H1 (cell line): ENCODE measurements around the gene FAM209B. TPM values are rescaled to one million over a fixed set of nuclear protein-coding genes. Genes with fewer than 3 reads are reported as not detected.

Source experiments
- CTCF ChIA-PET: fragments of 300-600 bp; sonication (Branson Sonifier 250); formaldehyde crosslinking; loops from one replicate; lab custom pipeline; 2021; ENCODE audit not compliant: partially characterized antibody; lab: Charles Lee
- POLR2A ChIA-PET: fragments of 300-600 bp; sonication (Branson Sonifier 250); formaldehyde crosslinking; loops from one replicate; lab custom pipeline; 2021; ENCODE audit warnings: inconsistent platforms; ENCODE audit not compliant: partially characterized antibody; lab: Charles Lee
- DNase-seq, 2 experiments: peaks; one replicate each; pipeline versions ENCODE4 v3.0.0 to v3.0.0-alpha.2; 2010 to 2022; ENCODE audit warnings: low spot score in 2 of 2, low read depth in 1 of 2, mixed read lengths in 1 of 2
- FAIRE-seq: peaks from 2 replicates; lab custom pipeline; 2011; peaks lifted over from hg19 to GRCh38; lab: Jason Lieb, UNC
- H2AFZ ChIP-seq: 2 replicates; pipeline ENCODE4 v1.8.1; 2012; ENCODE audit warnings: low read length, inconsistent platforms
- H2AK5ac ChIP-seq: 2 replicates; pipeline ENCODE4 v1.6.1; 2013; ENCODE audit warnings: low read depth, low read length
- H2BK120ac ChIP-seq: replicated peaks from 2 replicates; pipeline ENCODE3; 2013; ENCODE audit warnings: low read depth, low read length, inconsistent platforms
- H2BK12ac ChIP-seq: 2 replicates; pipeline ENCODE4 v1.6.1; 2013; ENCODE audit warnings: low read depth, low read length
- H2BK15ac ChIP-seq: 2 replicates; pipeline ENCODE4 v1.6.1; 2013; ENCODE audit warnings: low read length
- H2BK20ac ChIP-seq: 2 replicates; pipeline ENCODE4 v1.6.1; 2013; ENCODE audit warnings: low read length
- H2BK5ac ChIP-seq: 2 replicates; pipeline ENCODE4 v1.6.1; 2013; ENCODE audit warnings: low read depth, low read length
- H3K14ac ChIP-seq: 2 replicates; pipeline ENCODE4 v1.6.1; 2013; ENCODE audit warnings: inconsistent platforms; ENCODE audit not compliant: insufficient read length
- H3K18ac ChIP-seq: 2 replicates; pipeline ENCODE4 v1.6.1; 2013; ENCODE audit warnings: low read length; ENCODE audit errors: extremely low read depth
- H3K23ac ChIP-seq: 2 replicates; pipeline ENCODE4 v1.6.1; 2013; ENCODE audit warnings: inconsistent platforms; ENCODE audit not compliant: insufficient read length
- H3K23me2 ChIP-seq: 2 replicates; pipeline ENCODE4 v1.6.1; 2013; ENCODE audit warnings: low read depth, low read length
- H3K27ac ChIP-seq: 2 replicates; pipeline ENCODE4 v1.6.1; 2011; ENCODE audit warnings: low read depth, low read length, inconsistent platforms
- H3K27me3 ChIP-seq, 4 experiments: replicated peaks in 1 of 4; 1 replicate in 1 of 4; 2 replicates in 3 of 4; pipeline versions ENCODE4 v1.6.1 to v1.8.1; 2011 to 2013; ENCODE audit warnings: low read length in 3 of 4, mild to moderate bottlenecking in 3 of 4, inconsistent platforms in 2 of 4, mixed read lengths in 2 of 4, moderate library complexity in 1 of 4; ENCODE audit not compliant: control insufficient read depth in 3 of 4, insufficient read depth in 3 of 4; ENCODE audit errors: extremely low read depth in 1 of 4
- H3K36me3 ChIP-seq, 4 experiments: 2 replicates each; pipeline versions ENCODE4 v1.6.1 to v1.8.1; 2011 to 2013; ENCODE audit warnings: mild to moderate bottlenecking in 4 of 4, low read length in 3 of 4, moderate library complexity in 2 of 4, control low read depth in 1 of 4, inconsistent platforms in 1 of 4; ENCODE audit not compliant: insufficient read depth in 4 of 4, control insufficient read depth in 2 of 4
- H3K4ac ChIP-seq: replicated peaks from 2 replicates; pipeline ENCODE3; 2013; ENCODE audit warnings: low read length, low read depth, mixed read lengths, inconsistent platforms; ENCODE audit not compliant: insufficient read length
- H3K4me1 ChIP-seq, 4 experiments: replicated peaks in 1 of 4; 1 replicate in 1 of 4; 2 replicates in 3 of 4; pipeline versions ENCODE4 v1.6.1 to v1.8.1; 2011 to 2013; ENCODE audit warnings: low read length in 3 of 4, inconsistent platforms in 2 of 4, mixed read lengths in 1 of 4; ENCODE audit not compliant: insufficient read depth in 4 of 4, control insufficient read depth in 3 of 4
- H3K4me2 ChIP-seq, 2 experiments: 2 replicates each; pipeline versions ENCODE4 v1.6.1 to v1.8.1; 2011 to 2013; ENCODE audit warnings: low read depth in 2 of 2, low read length in 2 of 2, control low read depth in 1 of 2, inconsistent platforms in 1 of 2, mild to moderate bottlenecking in 1 of 2; ENCODE audit not compliant: insufficient read depth in 1 of 2
- H3K4me3 ChIP-seq, 4 experiments: fragments of 200-600, 300-600 bp in 1 of 4; sonication (generic), shearing (Covaris generic), sonication (Bioruptor Twin) in 1 of 4; 2 replicates each; pipeline versions ENCODE4 v1.5.1 to v1.8.1; 2011 to 2016; ENCODE audit warnings: low read length in 4 of 4, low read depth in 3 of 4, control low read depth in 2 of 4, inconsistent platforms in 2 of 4, mild to moderate bottlenecking in 2 of 4, mixed read lengths in 1 of 4, moderate library complexity in 1 of 4; ENCODE audit not compliant: insufficient read depth in 2 of 4; ENCODE audit errors: extremely low read depth in 1 of 4
- H3K56ac ChIP-seq: replicated peaks from 2 replicates; pipeline ENCODE3; 2013; ENCODE audit warnings: low read depth, mild to moderate bottlenecking, mixed read lengths, low read length, inconsistent platforms; ENCODE audit not compliant: insufficient read length
- H3K79me1 ChIP-seq: 2 replicates; pipeline ENCODE4 v1.6.1; 2013; ENCODE audit warnings: low read depth, low read length, control low read depth
- H3K79me2 ChIP-seq, 2 experiments: 2 replicates each; pipeline versions ENCODE4 v1.6.1 to v1.8.1; 2012 to 2013; ENCODE audit warnings: low read length in 2 of 2, mild to moderate bottlenecking in 2 of 2, inconsistent platforms in 1 of 2; ENCODE audit not compliant: insufficient read depth in 2 of 2, control insufficient read depth in 1 of 2
- H3K9ac ChIP-seq, 4 experiments: replicated peaks in 1 of 4; 1 replicate in 1 of 4; 2 replicates in 3 of 4; pipeline versions ENCODE4 v1.6.1 to v1.8.1; 2011 to 2013; ENCODE audit warnings: low read depth in 3 of 4, low read length in 3 of 4, control low read depth in 2 of 4, mild to moderate bottlenecking in 2 of 4, moderate library complexity in 2 of 4, inconsistent platforms in 1 of 4; ENCODE audit errors: extremely low read depth in 1 of 4
- H3K9me3 ChIP-seq, 2 experiments: 2 replicates each; pipeline versions ENCODE4 v1.6.1 to v1.8.1; 2012 to 2013; ENCODE audit warnings: mild to moderate bottlenecking in 2 of 2, moderate library complexity in 2 of 2, control low read depth in 1 of 2, inconsistent platforms in 1 of 2, low read depth in 1 of 2, low read length in 1 of 2, mixed read lengths in 1 of 2; ENCODE audit not compliant: insufficient read depth in 2 of 2
- H4K20me1 ChIP-seq, 2 experiments: replicated peaks in 1 of 2; 2 replicates each; pipeline versions ENCODE3 to v1.8.1; 2011 to 2013; ENCODE audit warnings: inconsistent platforms in 2 of 2, low read length in 2 of 2, mild to moderate bottlenecking in 1 of 2; ENCODE audit not compliant: insufficient read depth in 2 of 2, control insufficient read depth in 1 of 2
- H4K5ac ChIP-seq: 2 replicates; pipeline ENCODE4 v1.6.1; 2013; ENCODE audit warnings: low read length, low read depth, mixed read lengths, inconsistent platforms; ENCODE audit not compliant: insufficient read length
- H4K8ac ChIP-seq: 2 replicates; pipeline ENCODE4 v1.8.0; 2013; ENCODE audit warnings: mild to moderate bottlenecking, moderate library complexity, low read length, inconsistent platforms; ENCODE audit not compliant: insufficient read depth; ENCODE audit errors: extremely low read depth
- H4K91ac ChIP-seq: replicated peaks from 2 replicates; pipeline ENCODE3; 2013; ENCODE audit warnings: low read length, mixed read lengths, inconsistent platforms; ENCODE audit not compliant: insufficient read length
- KDM1A ChIP-seq: fragments of 200-600, 300-600 bp; sonication (generic); IDR thresholded peaks from 2 replicates; pipeline ENCODE4 v1.7.1; 2016; ENCODE audit warnings: mild to moderate bottlenecking, low read length, borderline replicate concordance
- KDM4A ChIP-seq: IDR thresholded peaks from one replicate; pipeline ENCODE4 v1.7.1; 2012; ENCODE audit warnings: low read depth, mild to moderate bottlenecking, moderate library complexity, low read length, inconsistent platforms; ENCODE audit not compliant: severe bottlenecking
- NRF1 ChIP-seq: IDR thresholded peaks from 2 replicates; pipeline ENCODE4 v1.6.1; 2011; ENCODE audit warnings: mild to moderate bottlenecking, low read depth, low read length, improper control_type of control experiment
- RFX5 ChIP-seq: IDR thresholded peaks from 2 replicates; pipeline ENCODE4 v1.6.1; 2011; ENCODE audit warnings: low read depth, low read length, improper control_type of control experiment, borderline replicate concordance
- SAP30 ChIP-seq: fragments of 300-600 bp; sonication (generic); IDR thresholded peaks from 2 replicates; pipeline ENCODE4 v1.7.1; 2012; ENCODE audit warnings: low read length, moderate library complexity, mild to moderate bottlenecking, inconsistent platforms; ENCODE audit not compliant: insufficient read depth, insufficient replicate concordance
- SP1 ChIP-seq: IDR thresholded peaks from 2 replicates; pipeline ENCODE4 v1.6.1; 2011; ENCODE audit warnings: low read depth, low read length
- TAF1 ChIP-seq: IDR thresholded peaks from 2 replicates; pipeline ENCODE4 v1.6.1; 2011; ENCODE audit warnings: mild to moderate bottlenecking, low read depth, low read length
- TAF7 ChIP-seq: optimal IDR thresholded peaks from 2 replicates; pipeline ENCODE3; 2011; ENCODE audit warnings: low read depth, mild to moderate bottlenecking, inconsistent platforms, low read length, moderate library complexity, borderline replicate concordance
- TBP ChIP-seq: IDR thresholded peaks from 2 replicates; pipeline ENCODE4 v1.6.1; 2011; ENCODE audit warnings: low read depth, low read length, improper control_type of control experiment
- WGBS, 2 experiments: shearing (Covaris generic) in 1 of 2; methylation state at CpG; one replicate each; pipeline versions ENCODE4 v1.1.6 to v1.1.7; 2013 to 2015; ENCODE audit warnings: low lambda C conversion rate in 2 of 2, mixed read lengths in 2 of 2, inconsistent platforms in 1 of 2, low coverage in 1 of 2, missing lambda C conversion rate in 1 of 2; ENCODE audit not compliant: insufficient replicate concordance in 2 of 2, insufficient coverage in 1 of 2, insufficient read length in 1 of 2; ENCODE audit errors: extremely low coverage in 1 of 2, missing lambda C conversion rate in 1 of 2; 5-methylcytosine and 5-hydroxymethylcytosine counted together
- polyA plus RNA-seq, 7 experiments: library from polyadenylated mRNA; depleted of rRNA in 3 of 7; stranded (reverse) in 5 of 7; unstranded in 2 of 7; fragments of >200 nt in 5 of 7; fragments of 200-250 nt in 2 of 7; gene quantifications; 1 replicate in 5 of 7; 2 replicates in 1 of 7; 4 replicates in 1 of 7; pipeline versions ENCODE4 v1.2.1 to v1.2.3, GENCODE V29; 2011 to 2013; ENCODE audit warnings: missing spikeins in 2 of 7, mixed read lengths in 2 of 7
- total RNA-seq: library from RNA; stranded (reverse); fragmentation: NEBNext Ultra II Directional; extraction: Animal tissue kit (Norgen Biotek cat#: 25700); gene quantifications from 2 replicates; pipeline ENCODE4 v1.2.1, GENCODE V29; 2021
- TF ChIP-seq, protein P1 (sequence below): IDR thresholded peaks from 2 replicates; pipeline ENCODE4 v1.6.1; 2011; ENCODE audit warnings: low read depth, mild to moderate bottlenecking, low read length; ENCODE audit not compliant: insufficient read depth
- TF ChIP-seq, protein P2 (sequence below), 3 experiments: IDR thresholded peaks; 1 replicate in 2 of 3; 2 replicates in 1 of 3; pipeline versions ENCODE4 v1.5.1 to v1.6.1; 2011; ENCODE audit warnings: low read length in 3 of 3, mild to moderate bottlenecking in 3 of 3, inconsistent platforms in 2 of 3, low read depth in 1 of 3, moderate library complexity in 1 of 3; ENCODE audit not compliant: insufficient read depth in 1 of 3; ENCODE audit errors: control extremely low read depth in 1 of 3

Gene FAM209B
- total and polyA plus RNA-seq, 2 of the 8 experiments (the other 6 are each of a cell fraction or from before 2014, with no cell fraction given), result 0.29 TPM; not detected in 1

DNA sequence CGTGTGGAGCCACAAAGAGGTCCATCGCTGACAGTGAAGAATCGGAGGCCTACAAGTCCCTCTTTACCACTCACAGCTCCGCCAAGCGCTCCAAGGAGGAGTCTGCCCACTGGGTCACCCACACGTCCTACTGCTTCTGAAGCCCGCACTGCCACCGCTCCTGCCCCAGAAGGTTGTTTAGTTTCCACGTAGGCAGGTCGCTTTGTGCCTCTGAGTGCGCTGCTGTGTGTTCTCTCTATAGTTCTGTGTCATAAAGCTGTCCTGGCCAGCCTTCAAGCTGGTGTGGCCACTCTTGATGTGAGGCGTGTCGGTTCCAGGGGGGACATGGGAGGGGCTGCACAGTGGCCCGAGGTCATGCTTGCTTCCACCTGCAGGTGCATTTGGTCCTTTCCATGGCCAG, 14.9 kb upstream of the FAM209B start:
- WGBS, 2 experiments, result 90% methylated on average over 14 of the region's 14 CpGs; no CpG with 5 or more reads in 1 of the 2 experiments
- CTCF ChIA-PET, result no interaction called here
- no peak for FAIRE-seq
- TF ChIP-seq KDM1A (no peak), KDM4A (no peak), TAF7 (no peak), NRF1 (no peak), RFX5 (no peak), SAP30 (no peak), TBP (no peak), TAF1 (no peak), SP1 (no peak)
- TF ChIP-seq, protein P1, sequence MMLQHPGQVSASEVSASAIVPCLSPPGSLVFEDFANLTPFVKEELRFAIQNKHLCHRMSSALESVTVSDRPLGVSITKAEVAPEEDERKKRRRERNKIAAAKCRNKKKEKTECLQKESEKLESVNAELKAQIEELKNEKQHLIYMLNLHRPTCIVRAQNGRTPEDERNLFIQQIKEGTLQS, result no peak
- TF ChIP-seq, protein P2, sequence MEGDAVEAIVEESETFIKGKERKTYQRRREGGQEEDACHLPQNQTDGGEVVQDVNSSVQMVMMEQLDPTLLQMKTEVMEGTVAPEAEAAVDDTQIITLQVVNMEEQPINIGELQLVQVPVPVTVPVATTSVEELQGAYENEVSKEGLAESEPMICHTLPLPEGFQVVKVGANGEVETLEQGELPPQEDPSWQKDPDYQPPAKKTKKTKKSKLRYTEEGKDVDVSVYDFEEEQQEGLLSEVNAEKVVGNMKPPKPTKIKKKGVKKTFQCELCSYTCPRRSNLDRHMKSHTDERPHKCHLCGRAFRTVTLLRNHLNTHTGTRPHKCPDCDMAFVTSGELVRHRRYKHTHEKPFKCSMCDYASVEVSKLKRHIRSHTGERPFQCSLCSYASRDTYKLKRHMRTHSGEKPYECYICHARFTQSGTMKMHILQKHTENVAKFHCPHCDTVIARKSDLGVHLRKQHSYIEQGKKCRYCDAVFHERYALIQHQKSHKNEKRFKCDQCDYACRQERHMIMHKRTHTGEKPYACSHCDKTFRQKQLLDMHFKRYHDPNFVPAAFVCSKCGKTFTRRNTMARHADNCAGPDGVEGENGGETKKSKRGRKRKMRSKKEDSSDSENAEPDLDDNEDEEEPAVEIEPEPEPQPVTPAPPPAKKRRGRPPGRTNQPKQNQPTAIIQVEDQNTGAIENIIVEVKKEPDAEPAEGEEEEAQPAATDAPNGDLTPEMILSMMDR (IDR thresholded peaks at IDR 0.05; ENCODE audit: control extremely low read depth in 1 of 3, insufficient read depth in 1 of 3, low read depth in 1 of 3, low read length in 3 of 3), result no peak

More for the DNA sequence above, 14.9 kb upstream of the FAM209B start:
- Histone ChIP-seq H3K36me3 (peaks cover 0 to 31% (median 23%) of the 10 kb centered on the region in 4 experiments; a peak in 6 of 8 replicates), H3K79me2 (no peaks in the 10 kb centered on the region), H3K27me3 (no peaks in the 10 kb centered on the region), H3K14ac (no peak overlapping the region), H4K91ac (no peak overlapping the region), H3K79me1 (no peaks in the 10 kb centered on the region), H3K4me3 (no peak overlapping the region), H3K9me3 (peaks cover 7 to 21% of the 10 kb centered on the region in 2 experiments; a peak in 2 of 4 replicates), H3K56ac (no peak overlapping the region), H2BK15ac (no peak overlapping the region), H3K9ac (no peak overlapping the region), H3K23me2 (no peaks in the 10 kb centered on the region), H3K4ac (no peak overlapping the region), H4K5ac (no peak overlapping the region), H4K20me1 (no peaks in the 10 kb centered on the region), H2BK12ac (no peak overlapping the region), H3K4me1 (no peaks in the 10 kb centered on the region), H3K4me2 (no peak overlapping the region), H3K18ac (no peak overlapping the region), H2AFZ (no peak overlapping the region), H2AK5ac (no peak overlapping the region), H2BK20ac (no peak overlapping the region), H2BK5ac (no peak overlapping the region), H3K27ac (no peak overlapping the region), H4K8ac (peak overlapping the region; percentile 25; the same call in 1 of the 2 replicates), H3K23ac (no peak overlapping the region), H2BK120ac (no peak overlapping the region)
- POLR2A ChIA-PET, result no interaction called here
- no peak for DNase-seq
